HL-60 (cell line): ENCODE results near the gene DCHS1.

ENCODE experiments used
- CTCF ChIP-seq: IDR thresholded peaks from one replicate; pipeline ENCODE4 v1.5.1; 2011; ENCODE audit warnings: low read length, control low read depth, inconsistent platforms; ENCODE audit not compliant: insufficient read depth
- GABPA ChIP-seq: IDR thresholded peaks from 2 replicates; pipeline ENCODE4 v1.6.1; 2012; ENCODE audit warnings: low read depth
- POLR2AphosphoS5 ChIP-seq: IDR thresholded peaks from 2 replicates; pipeline ENCODE4 v1.6.1; 2012; ENCODE audit warnings: low read depth
- REST ChIP-seq: IDR thresholded peaks from 2 replicates; pipeline ENCODE4 v1.6.1; 2012; ENCODE audit warnings: low read depth; ENCODE audit not compliant: insufficient replicate concordance
- SPI1 ChIP-seq: IDR thresholded peaks from 2 replicates; pipeline ENCODE4 v1.6.1; 2012; ENCODE audit warnings: low read depth, mild to moderate bottlenecking, borderline replicate concordance

DNA sequence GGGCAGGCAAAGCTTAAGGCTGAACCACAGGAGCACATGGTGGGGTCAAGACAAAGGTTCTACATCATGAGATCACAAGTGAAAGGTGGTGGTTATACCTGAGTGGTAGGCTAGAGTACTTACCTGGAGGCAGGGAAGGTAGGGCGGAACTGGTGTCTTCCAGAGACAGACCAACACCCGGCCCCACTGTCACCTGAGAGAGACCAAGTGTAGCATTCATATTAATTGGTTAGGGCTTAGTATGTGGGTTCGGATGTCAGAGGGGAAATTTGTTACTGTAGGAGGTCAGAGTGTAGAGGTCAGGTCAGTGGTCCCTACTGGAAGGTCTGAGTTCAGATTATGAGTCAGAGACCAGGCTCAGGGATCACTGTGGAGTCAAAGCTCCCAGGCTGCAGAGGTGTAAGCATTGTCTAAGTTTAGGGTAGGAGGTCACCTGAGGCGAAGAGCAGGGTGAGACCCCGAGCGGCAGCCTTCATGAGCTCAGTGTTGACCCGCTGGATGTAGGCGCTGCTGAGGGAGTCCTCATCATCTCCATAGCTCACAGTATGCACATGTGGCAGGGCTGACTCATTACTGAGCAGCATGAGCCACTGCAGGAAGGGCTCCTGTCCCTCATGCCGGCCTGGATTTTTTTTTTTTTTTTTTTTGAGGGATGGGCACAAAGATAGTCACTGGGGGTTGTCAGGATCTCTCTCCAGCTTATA lies 39.6 kb downstream of the DCHS1 start:
- TF ChIP-seq CTCF (no peak), POLR2AphosphoS5 (no peak), SPI1 (no peak), REST (no peak), GABPA (no peak)
